Fibroblast of skin of back (primary cell): Measurements from ENCODE around the gene MAPK14.

ENCODE experiments used
- DNase-seq: peaks from one replicate; pipeline ENCODE4 v3.0.0-alpha.2; 2013

MAPK14 gene

DNA sequence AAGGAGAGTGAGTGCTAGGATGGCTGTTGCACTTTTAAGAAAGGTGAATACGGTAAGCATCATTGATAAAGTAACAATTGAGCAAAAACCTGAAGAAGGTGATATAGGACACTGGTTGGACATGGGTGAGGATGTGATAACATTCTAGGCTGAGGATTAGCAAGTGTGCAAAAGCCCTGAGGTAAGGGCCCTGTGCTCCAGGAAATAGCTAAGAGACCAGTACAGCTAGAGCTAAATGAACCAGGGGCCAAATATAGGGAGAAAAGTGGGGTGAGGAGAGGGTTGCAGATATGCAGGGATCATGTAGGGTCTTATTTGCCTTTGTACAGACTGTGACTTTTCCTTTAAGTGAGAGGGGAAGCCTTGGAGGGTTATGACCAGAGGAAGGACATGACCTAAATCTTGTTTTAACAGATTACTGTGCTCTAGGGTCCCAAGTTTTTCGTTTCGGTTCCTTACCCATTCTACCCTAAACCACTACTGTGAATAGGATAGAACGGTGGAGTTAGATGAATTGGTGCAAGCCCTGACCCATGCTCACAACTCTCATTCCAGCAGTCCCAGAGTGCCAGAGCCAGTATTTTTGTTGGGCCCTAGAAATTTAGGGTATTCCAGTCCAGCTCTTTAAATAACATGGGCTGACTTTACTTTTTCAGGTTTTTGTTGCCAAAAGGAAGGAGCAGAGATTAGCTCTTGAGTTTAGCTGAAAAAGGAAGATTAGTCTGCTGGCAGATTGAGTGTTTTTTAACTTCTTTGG, 10.7 kb downstream of the MAPK14 start:
- no peak for DNase-seq

DNA sequence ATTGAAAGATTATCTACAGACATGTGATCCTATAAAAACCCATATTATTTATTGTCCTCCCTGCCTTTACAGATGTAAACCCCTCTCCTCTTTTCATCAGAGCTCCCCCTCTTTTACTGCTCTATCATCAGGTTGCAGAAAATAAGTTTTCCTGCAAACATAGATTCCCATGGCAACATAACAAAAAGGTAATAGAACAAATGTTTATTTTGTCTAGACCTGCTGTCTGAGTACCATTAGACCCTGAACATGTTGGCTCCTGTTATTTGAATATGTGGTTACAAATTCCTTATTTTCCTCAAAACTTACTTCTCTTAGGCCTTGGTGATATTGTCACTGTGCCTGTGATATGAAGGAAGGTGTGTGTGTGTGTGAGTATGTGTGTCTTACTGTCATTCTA, 11.5 kb downstream of the MAPK14 start:
- DNase-seq = no peak

DNA sequence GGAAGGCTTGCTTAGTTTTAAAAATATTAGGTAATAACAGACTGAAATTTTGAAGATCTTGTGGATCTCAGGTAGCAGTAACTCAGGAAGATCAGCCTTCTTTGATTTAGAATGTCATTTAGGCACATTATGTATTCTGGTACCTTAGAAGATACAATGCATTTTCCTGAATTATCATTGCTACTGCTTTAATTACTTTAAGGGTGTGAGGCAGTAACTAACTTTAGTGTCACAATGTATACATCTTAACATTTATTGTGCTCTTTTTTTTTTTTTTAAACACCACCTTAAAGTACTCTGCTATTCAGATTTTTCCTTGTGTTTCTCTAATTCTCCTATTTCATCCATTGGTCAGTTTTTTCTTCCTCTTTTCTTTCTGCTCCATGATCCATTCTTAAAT, 13.3 kb downstream of the MAPK14 start:
- DNase-seq = no peak

DNA sequence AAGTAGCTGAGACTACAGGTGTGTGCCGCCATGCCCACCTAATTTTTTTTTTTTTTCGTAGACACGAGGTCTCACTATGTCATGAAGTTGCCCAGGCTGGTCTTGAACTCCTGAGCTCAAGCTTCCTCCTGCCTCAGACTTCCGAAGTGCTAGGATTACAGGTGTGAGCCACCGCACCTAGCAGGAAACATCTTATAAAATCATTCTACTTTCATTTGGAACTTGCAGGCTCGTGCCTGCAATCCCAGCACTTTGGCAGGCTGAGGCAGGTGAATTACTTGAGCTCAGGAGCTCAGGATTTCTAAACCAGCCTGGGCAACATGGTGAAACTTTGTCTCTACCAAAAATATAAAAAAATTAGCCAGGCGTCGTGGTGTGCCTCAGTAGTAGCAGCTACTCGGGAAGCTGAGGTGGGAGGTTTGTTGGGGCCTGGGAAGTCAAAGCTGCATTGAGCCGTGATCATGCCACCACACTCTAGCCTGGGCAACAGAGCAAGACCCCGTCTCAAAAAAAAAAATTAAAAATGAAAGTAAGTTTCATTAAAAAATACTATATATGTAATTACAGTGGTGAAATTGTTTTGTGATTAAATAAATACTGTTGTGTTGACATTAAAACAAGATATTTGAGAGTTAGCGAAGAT, 15.1 kb downstream of the MAPK14 start:
- DNase-seq = no peak

DNA sequence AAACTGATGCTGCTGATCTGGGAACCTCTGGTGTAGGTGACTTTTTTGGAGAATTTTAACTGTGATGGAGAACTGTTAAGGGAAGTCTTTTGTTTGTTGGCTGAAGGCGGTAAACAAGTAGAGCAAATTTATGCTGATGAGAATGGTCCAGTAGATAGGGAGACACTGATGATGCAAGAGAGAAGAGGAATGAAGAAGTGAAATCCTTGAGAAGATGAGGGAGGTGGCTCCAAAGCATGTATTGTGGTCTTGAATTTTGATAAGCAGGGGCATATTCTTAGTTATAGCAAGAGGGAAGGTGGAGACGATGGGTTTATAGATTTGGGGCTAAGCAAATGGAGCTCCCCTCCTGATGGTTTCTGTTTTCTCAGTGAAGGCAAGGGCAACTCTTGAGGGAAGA, 22.0 kb downstream of the MAPK14 start:
- no peak for DNase-seq

DNA sequence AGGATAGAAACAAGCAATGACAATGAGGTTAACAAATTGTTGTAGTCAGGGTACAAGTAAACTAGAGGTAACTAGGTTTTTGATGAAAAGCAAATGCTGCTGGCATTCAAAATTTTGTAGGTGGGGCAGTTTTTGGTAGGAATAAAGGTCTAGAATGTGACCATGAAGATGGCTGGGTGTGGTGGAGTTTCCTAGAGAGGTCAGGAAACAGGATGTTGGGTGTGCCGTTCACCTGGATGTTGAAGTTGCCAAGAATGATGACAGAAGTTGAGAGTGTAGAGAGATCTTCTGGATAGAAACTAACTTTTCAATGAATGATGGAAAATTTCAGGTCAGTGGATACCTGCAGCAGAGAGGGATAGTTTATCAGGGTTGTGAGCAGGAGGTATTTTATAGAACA, 22.7 kb downstream of the MAPK14 start:
- DNase-seq = no peak

DNA sequence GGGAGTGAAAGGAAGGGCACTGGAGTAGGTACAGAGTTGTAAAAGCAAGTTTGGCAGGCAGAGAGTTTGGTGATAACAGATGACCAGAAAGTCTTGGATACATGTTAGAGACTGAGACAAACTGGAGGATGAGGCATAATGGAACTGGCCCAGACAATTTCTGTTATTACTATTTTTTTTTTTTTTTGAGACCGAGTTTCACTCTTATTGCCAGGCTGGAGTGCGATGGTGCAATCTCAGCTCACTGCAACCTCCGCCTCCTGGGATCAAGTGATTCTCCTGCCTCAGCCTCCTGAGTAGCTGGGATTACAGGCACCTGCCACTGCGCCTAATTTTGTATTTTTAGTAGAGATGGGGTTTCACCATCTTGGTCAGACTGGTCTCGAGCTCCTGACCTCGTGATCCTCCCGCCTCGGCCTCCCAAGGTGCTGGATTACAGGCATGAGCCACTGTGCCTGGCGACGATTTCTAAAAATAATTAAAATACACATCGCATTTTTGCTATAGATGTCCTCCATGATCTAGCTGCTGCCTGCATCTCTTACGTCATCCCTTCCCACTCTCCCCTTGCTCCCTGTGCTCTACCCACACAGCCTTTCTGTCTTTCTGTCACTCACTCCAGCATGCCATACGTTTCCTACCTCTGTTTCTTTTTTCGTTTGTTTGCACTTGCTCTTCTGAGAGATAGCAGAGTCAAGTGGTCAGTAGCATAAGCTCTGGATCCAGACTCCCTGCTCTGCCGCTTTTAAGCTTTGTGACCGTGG, 23.5 kb downstream of the MAPK14 start:
- DNase-seq = no peak

DNA sequence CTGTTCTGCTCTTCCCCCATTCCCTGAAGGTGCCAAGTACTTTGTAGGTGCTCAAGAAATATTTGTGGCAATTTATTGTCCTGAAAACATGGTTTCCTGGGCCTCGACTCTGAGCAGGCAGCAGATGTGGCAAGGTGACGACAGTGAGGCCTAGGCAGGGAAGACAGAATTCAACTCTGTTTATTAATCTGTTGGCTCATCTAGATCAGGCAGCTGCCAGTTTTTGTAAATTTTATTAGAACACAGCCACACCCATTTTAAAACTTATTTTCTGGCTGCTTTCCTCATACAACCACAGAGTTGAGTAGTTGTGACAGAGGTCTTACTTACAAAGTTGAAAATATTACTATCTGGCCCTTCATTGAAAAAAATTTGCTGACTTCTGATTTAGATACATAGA, 24.5 kb downstream of the MAPK14 start:
- no peak for DNase-seq

DNA sequence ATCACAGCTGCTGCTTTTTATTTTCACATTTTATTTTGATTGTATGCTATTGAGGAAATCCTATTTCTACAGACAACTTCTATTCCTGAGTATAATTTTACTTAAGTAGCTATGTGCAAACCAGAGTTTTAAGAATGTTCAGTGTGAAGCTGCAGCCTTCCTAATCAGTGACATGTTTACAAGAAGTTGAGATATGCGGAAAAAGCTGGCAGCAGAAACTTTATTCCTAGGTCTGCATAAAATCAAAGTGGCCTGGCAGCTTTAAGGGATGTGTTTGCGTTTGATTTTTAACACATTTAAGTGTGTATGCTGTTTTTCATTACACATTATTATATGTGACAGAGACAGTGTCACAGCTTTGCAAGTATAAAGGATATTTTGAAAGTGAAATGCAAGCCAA, 26.3 kb downstream of the MAPK14 start:
- DNase-seq = no peak

DNA sequence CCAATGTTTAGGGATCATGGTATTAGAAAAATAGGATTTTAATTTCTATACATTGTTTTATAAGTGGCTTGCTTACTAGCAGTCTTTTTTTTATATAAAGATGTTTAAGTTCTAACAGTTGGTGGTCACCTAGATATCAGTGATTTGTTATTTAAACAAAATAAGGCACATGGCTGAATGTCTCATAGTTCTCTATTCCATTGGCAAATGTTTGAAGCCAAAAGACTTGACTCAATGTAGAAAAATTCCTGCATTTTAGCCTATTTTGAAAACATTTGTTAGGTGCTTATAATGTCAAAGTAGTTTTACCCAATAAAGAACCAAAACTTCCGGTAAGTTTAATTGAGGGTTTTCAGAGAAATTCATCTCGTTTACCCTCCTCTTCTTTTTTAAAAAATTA, 26.8 kb downstream of the MAPK14 start:
- DNase-seq = no peak

DNA sequence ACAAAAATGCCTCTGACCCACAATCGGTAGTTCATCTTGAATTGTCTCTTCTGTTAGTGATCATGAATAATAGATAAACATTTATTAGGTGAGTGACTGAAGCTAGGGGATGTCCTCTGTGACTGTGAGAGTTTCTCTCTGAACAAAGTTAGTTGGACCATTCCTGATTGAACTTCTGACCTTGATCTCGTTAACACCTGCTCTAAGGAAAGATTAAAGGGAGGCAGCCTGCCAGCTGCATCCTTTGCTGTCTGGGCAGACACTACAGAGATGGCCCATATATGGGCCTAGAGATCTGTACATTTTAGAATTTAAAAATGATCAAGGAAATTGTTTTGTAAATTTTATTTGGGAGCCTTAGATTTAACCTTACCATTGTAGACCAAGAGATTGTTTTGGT, 27.3 kb downstream of the MAPK14 start:
- DNase-seq = no peak

DNA sequence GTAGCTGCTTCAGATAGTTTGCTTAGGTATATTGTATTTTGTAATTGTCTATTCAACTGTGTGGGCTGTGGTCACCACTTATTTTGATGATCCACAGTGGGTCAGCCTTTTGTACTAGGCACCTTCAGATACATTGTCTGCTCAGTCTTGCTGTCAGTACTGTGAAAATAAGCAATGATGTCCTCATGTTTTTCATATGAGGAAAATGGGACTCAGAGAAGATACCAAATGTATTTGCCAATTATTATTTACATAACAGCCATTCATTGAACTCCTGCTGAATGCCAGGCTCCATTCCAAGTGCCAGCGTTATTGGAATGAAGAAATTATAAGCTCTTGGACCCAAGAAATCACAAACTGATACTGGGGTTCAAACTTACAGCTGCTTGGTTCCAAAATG, 28.6 kb downstream of the MAPK14 start:
- no peak for DNase-seq

DNA sequence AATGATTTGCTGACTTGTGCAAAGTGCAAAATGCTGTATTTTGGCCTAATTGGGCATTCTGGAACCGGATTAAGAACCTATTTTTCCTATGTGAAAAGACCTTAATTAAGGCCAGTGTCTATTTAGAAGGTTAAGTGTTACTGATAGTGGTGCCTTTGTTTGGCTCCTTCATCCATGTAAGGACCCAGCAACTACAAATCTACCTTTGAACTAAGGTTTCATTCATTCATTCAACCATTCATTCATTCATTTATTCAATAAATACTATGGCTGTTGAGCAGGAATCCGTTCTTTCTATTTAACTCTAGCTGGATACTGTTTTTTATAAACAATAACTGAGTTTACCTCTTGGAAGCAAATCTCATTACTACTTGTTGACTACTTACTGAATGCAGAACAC, 33.6 kb downstream of the MAPK14 start:
- no peak for DNase-seq

DNA sequence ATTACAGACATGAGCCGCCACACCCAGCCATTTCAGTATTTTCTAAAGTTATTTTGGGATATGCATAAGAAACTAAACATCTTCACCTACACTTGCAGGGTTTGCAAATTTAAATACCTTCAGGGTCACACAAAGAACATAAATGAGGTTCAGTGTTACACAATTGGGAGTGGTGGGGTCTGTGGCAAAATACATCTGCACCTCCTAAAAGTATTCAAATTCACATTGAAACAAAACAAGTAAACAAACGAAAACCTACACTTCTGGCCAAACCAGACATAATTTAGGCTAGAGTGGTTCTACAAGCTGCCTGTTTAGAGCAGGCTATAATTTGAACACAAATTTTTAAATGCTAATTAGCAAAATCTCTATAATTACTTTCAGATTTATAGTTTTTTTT, 34.6 kb downstream of the MAPK14 start:
- DNase-seq = no peak

DNA sequence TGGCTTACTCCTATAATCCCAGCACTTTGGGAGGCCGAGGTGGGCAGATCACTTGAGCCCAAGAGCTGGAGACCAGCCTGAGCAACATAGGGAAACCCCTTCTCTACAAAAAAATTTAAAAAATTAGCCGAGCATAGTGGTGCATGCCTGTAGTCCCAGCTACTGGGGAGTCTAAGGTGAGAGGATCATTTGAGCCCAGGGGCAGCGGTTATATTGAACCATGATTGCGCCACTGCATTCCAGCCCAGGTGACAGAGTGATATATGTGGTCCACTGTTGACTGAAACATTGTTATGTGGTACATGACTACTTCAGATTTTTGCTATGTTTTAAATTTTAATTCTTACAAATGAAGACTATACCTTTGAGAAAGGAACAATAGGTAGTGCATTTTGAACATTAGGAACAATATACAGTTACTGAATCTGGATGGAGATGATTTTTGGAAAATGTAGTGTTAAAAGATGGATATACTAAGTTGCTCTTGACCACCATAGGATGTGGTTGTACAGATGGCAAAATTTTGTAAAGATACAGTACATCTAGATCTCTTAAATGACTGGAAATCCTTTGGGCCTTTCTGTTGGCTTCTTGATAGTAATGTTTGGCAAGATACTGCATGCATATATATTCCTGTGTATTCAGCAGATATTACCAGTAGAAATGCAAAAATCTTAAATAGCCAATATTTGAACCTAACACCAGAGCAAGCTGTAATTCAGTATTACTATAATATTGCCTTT, 35.9 kb downstream of the MAPK14 start:
- DNase-seq = no peak

DNA sequence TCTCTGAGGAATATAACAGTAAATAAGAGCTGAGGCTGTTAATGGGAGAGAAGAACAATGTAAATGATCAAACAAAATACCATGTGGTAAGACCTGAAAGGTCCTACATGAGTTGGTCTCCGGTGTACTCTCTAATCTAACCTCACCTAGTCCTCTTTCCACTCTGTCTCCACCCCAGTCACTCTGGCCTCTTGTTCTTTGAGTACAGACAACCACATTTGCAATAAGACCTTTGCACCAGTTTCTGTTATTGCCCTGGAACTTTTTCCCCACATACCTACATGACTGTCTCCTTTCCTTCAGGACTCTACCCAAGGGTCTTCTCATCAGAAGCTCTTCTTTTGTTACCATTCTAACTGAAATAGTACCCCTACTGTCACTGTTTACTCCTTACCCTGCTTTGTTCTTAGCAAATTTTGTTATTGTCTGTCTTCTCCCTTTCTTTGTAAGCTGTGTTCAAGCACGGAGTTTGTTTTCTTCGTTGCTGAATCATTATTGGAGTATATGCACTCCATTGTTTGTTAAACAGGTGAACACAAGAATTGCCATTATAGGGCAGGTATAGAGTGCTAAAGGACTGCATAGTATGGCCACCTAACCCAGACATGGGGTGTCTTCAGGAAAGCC, 37.3 kb downstream of the MAPK14 start:
- no peak for DNase-seq

DNA sequence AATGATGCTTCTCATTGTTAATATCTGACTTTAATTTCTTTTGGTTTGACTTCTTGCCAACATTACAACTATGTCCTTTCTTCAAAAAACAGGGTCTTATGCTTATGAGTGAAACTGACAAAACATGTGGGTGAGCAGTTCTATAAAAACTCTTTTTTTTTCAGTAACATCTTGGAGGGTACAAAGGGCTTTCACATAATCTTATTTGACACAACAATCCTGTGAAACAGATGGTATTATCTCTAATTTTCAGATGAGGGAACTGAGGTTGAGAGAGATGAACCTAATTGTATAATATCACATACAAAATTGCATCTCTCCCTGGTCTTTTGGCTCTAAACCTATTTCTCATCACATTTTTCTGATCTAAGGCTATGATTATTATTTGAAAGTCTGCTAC, 38.3 kb downstream of the MAPK14 start:
- no peak for DNase-seq

DNA sequence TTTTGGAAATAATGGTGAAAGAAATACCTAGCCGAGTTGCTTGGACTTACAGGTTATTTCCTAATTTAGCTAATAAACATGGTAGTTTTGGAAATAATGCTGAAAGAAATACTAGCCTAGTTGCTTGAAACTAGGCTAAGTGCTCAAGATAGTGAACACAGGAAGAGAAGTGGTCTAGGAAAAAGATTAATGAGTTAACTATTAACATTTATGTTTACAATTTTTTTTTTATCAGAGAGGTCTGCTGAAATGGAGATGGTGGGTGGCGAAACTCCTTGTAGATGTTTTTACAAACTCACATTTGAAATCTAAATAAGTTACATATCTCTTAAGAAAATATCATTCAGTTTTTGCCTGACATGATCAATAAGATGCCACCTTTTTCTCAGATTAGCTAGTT, 39.2 kb downstream of the MAPK14 start:
- no peak for DNase-seq

DNA sequence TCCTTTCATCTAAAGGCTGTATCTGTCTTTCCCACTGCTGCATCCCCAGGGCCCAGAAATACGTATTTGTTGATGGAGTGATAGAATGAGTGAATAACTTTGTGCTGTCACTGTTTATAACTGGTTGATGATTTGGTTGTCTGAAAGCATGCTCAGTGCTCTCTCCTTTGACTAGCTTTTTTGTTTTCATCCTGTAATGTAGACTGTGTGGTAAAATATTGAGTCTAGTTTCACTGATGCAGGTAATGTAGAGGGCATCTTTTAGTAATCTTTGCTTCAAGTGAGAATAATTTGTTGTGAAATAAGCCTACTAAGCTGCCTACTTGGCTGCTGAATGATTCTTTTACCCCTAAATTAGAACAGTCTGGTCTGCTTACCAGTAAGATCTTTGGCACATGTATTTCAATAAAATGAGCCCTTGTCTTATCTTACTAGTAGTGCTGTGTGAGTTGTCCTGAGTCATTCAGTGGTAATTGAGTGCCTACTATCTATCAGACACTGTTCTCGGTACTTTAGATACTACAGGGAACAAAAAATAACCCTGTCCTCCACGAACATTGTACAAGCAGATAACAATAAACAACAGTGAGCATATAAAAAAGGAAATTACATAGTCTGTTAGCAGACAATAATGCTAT, 39.9 kb downstream of the MAPK14 start:
- peak; percentile 5 for DNase-seq

DNA sequence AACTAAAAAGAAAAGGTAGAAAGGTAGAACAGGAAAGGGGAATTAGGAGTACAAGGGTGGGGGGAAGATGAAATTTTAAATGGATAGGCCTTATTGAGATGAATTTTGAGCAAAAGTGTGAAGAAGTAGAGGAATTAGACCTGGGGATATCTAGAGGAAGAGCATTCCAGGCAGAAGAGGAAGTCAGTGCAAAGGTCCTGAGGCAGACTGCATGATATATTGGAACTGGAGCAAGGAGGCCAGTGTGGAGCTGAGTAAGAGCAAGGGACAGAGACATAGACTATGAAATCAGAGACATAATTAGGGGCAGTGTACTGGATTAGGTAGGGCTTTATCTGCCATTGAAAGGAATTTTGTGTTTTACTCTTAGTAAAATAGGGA, 40.4 kb downstream of the MAPK14 start:
- no peak for DNase-seq

DNA sequence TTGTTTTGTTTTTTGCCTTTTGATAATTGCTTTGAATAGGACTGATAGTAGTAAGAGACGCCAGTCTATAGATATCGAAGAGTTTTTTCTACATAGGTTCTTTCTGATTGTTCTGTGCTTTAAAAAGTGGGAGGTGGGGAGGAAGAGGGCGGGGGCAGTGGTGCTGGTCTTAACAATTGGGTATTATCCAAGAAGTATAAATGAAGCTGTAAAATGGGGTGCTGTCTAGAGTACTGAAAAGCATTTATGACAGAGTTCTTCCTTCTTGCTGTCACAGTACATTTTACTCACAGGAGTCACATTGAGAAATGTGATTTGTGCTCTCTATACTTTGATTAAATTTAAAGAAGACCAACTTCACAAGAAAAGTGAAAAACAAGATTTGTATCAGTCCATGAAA, 41.0 kb downstream of the MAPK14 start:
- no peak for DNase-seq

DNA sequence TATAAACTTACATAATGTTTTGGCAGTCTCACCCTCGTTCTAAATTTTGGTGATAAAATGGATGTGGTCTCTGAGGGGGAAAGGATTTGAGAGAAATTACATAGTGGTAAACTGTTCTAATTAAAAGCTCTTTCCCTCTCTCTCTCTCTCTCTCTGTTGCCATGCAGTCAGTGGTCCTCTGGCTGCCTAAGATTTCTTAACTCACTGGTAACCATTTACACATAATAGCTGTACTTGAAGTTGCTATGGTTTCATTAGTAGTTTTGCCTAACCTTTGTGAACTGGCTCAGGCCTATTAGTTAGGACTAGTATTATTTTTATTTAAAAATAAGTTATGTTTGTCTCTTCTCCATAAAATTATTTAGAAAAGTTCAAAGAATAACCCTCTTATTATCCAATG, 42.0 kb downstream of the MAPK14 start:
- DNase-seq = no peak
